IPS-20b (cell line): ENCODE measurements around the gene CISH.

Experiments
- H3K27ac ChIP-seq: one replicate; pipeline ENCODE4 v1.5.1; 2013; ENCODE audit warnings: low read length
- H3K27me3 ChIP-seq: 2 replicates; pipeline ENCODE4 v1.6.1; 2013; ENCODE audit warnings: mild to moderate bottlenecking, low read length, inconsistent platforms; ENCODE audit not compliant: insufficient read depth
- H3K36me3 ChIP-seq: 2 replicates; pipeline ENCODE4 v1.6.1; 2013; ENCODE audit warnings: low read depth, mild to moderate bottlenecking, inconsistent platforms, low read length, moderate library complexity; ENCODE audit not compliant: insufficient read depth
- H3K4me1 ChIP-seq: 2 replicates; pipeline ENCODE4 v1.6.1; 2013; ENCODE audit warnings: mild to moderate bottlenecking, control low read depth, inconsistent platforms, low read length, moderate library complexity; ENCODE audit not compliant: insufficient read depth
- H3K4me3 ChIP-seq: 2 replicates; pipeline ENCODE4 v1.5.1; 2013; ENCODE audit warnings: mild to moderate bottlenecking, low read length, inconsistent platforms
- H3K9ac ChIP-seq: 2 replicates; pipeline ENCODE4 v1.6.1; 2013; ENCODE audit warnings: low read depth, mild to moderate bottlenecking, inconsistent platforms, low read length, moderate library complexity
- H3K9me3 ChIP-seq: 2 replicates; pipeline ENCODE4 v1.6.1; 2013; ENCODE audit warnings: mild to moderate bottlenecking, low read depth, low read length, inconsistent platforms; ENCODE audit not compliant: insufficient read depth

CISH gene

DNA sequence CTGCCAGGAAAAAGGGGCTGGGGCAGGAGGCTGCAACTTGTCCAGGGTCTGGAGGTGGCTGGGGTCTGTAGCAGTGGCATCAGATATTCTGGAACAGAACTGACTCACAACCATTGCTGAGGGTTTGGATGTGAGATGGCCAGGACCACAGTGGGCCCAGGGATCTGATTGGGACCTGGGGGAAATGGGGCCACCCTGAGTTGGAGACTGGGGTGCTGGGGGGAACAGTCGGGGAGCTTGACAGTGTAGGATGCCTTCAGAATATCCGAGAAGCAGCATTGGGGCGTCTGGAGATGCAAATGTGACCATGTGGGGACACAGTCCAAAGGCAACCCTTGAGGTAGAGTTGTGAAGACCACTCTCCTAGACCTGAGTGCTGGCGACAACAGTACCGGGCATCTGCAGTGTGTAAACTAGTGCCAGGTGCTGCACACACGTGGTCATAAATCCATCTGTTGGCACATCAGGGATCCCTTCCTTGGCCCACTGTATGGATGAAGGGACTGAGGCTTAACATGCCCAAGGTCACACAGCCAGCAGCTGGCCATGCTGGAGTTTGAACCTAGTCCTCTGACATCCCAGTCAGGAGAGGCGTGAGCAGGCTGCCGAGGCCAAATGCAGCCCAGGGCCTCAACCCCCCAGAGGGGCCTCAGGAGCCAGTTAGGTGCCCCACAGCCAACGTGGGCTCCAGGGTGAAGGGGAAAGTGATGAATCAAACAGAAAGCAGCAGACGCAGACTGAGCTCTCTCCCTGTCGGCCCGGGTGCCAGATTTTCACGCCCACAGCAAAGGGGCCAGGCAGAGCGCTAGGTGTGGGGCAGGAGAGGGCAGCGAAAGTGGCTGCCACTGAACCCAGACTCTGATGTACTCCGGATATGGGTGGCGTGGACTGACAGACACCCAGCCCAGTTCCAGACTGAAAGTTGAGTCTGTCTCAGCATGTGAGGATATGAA lies 23.5 kb downstream of the CISH start:
- Histone ChIP-seq H3K36me3 (no peaks in the 10 kb centered on the region), H3K4me1 (peaks cover 3% of the 10 kb centered on the region; the same call in 1 of the 2 replicates)

DNA sequence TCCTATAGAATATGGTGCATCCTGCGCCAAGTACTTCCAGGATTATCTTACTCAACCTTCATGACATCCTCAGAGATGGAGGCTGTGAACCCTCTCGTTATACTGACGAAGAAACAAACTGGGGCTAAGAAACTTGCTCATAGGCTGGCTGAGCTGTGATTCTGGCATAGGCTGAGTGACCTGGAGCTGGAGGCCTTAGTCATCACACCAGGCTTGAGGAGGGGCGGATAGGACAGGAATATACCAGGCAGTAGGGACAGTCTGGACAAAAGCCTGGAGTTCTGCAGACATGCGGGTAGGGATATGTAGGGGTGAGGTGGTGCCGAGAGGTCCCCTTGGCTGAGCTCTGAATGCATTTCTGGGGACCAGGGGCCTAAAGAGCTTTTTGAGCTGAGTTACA lies 24.2 kb downstream of the CISH start:
- Histone ChIP-seq H3K4me3 (no peak overlapping the region), H3K27me3 (no peaks in the 10 kb centered on the region), H3K36me3 (no peaks in the 10 kb centered on the region), H3K9ac (no peak overlapping the region), H3K9me3 (no peaks in the 10 kb centered on the region), H3K4me1 (peaks cover 3% of the 10 kb centered on the region; the same call in 1 of the 2 replicates), H3K27ac (no peak overlapping the region)

More for the DNA sequence above, 23.5 kb downstream of the CISH start:
- no peak overlapping the region for H3K4me3 ChIP-seq
- H3K9me3 ChIP-seq = no peaks in the 10 kb centered on the region
- H3K27me3 ChIP-seq = no peaks in the 10 kb centered on the region
- H3K9ac ChIP-seq = no peak overlapping the region
- no peak overlapping the region for H3K27ac ChIP-seq

DNA sequence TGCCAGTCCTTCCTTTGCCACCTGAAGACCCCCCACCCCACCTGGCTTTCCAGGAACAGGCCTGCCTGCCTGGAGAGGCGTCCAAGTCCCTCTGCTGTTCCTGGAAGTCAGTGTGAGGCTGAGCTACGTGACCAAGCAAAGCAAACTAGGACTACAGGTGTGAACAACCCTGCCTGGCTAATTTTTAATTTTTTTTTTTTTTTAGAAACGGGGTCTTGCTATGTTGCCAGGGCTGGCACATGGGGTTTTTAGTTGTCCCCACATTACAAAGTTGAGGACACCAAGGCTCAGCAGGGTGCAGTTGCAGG lies 24.9 kb downstream of the CISH start:
- no peaks in the 10 kb centered on the region for H3K27me3 ChIP-seq
- H3K9me3 ChIP-seq = no peaks in the 10 kb centered on the region
- H3K27ac ChIP-seq = no peak overlapping the region
- peaks cover 2% of the 10 kb centered on the region; the same call in 1 of the 2 replicates for H3K36me3 ChIP-seq
- H3K4me1 ChIP-seq = peaks cover 3% of the 10 kb centered on the region; the same call in 1 of the 2 replicates
- no peak overlapping the region for H3K4me3 ChIP-seq
- no peak overlapping the region for H3K9ac ChIP-seq

DNA sequence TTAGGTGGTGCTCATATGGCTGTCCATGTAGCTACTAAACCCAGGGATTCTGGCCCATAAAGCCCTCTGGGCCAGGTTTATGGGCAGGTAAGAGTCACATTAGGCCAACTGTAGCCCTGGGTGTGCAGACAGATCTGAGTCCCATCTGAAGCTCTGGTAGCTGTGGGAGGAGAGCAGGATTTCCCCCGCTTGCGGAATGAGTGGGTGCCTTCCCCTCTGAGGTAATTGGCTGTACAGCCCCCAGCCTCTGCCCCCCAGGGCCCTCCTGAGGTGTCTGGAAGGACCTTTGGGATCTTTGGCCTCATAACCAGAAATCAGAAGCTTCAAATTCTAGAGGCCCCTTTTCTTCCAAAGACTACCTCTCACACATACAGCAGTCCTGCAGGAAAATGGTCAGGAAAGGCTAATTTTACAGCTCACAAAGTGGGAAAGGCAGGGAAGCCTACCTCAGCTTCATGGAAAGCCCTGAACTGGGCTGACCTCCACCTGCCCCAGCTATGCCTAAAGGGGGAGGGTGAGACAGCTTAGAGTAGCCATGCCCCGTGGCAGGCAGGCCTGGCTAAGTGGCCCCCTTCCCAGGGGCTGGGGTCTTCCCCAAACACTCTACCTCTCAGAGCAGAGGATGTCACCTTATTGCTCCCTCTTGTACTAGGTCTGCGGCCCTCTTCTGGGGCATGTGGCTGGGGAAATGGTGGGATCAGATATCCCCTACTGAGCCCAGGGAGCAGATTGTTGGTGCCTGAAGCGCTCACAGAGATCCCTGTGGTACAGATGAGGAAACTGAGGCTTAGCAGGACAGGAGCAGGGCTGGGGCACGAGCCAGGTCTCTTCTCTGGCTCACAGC lies 25.4 kb downstream of the CISH start:
- H3K4me1 ChIP-seq = peaks cover 3% of the 10 kb centered on the region; the same call in 1 of the 2 replicates
- peaks cover 6% of the 10 kb centered on the region; the same call in 1 of the 2 replicates for H3K36me3 ChIP-seq
- no peaks in the 10 kb centered on the region for H3K9me3 ChIP-seq
- H3K9ac ChIP-seq = no peak overlapping the region
- H3K4me3 ChIP-seq = no peak overlapping the region
- no peaks in the 10 kb centered on the region for H3K27me3 ChIP-seq
- no peak overlapping the region for H3K27ac ChIP-seq

DNA sequence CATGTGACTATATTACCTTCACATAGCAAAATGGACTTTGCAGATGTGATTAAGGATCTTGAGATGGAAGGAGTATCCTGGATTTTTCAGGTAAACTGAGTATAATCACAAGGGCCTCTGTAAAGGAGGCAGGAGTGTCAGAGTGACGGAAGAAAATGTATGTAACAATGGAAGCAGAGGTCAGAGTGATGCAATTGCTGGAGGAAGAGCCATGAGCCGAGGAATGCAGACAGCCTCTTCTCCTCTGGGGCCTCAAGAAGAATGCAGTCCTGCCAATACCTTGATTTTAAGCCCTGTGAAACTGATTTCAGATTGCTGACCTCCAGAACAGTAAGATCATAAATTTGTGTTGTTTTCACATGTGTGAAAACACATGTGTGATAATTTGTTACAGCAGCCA lies 27.2 kb downstream of the CISH start:
- H3K36me3 ChIP-seq = peaks cover 6% of the 10 kb centered on the region; the same call in 1 of the 2 replicates

DNA sequence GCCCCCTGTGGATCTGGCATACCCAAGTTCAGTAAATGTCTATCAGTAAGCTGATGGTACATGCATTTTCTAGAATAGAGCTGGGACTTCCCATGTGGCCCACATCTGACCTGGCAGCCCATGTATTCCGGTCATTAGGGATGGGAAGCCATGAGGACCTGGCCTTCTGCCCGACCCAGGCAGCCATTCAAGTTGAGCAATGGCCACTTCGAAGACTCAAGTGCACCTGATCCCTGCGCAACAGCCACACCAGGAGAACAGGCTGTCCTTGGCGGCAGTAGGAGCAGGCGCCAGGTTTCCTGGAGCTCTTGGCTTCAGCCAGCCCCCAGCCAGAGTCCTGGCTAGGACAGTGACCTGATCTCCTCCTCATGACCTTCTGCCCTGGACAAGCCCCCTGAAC lies 27.7 kb downstream of the CISH start:
- no peak overlapping the region for H3K9ac ChIP-seq
- H3K27ac ChIP-seq = no peak overlapping the region
- peaks cover 3% of the 10 kb centered on the region; the same call in 1 of the 2 replicates for H3K4me1 ChIP-seq
- no peak overlapping the region for H3K4me3 ChIP-seq
- H3K36me3 ChIP-seq = peaks cover 6% of the 10 kb centered on the region; the same call in 1 of the 2 replicates
- H3K9me3 ChIP-seq = no peaks in the 10 kb centered on the region
- H3K27me3 ChIP-seq = no peaks in the 10 kb centered on the region

More for the DNA sequence above, 27.2 kb downstream of the CISH start:
- Histone ChIP-seq H3K9me3 (no peaks in the 10 kb centered on the region), H3K9ac (no peak overlapping the region), H3K4me1 (peaks cover 3% of the 10 kb centered on the region; the same call in 1 of the 2 replicates), H3K4me3 (no peak overlapping the region), H3K27me3 (no peaks in the 10 kb centered on the region), H3K27ac (no peak overlapping the region)

DNA sequence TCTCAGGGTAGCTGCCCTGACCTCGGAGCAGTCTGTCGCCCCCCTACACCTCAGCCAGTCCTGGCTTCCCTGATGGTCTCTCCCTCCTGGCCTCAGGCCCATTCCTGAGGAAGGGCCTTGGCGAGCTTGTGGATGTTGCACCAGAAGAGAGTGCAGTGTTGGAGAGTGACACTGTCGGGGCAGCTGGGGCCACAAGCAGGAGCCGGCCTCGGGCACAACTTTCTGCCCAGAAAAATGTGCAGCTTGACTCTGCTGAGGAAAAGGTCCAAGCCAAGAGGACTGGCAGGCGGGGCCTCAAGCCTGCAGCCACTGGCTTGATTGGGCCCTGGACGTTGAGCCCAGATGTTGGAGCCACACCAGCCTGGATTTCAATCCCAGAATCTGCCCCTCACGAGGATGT lies 29.5 kb downstream of the CISH start:
- Histone ChIP-seq H3K4me1 (peaks cover 3% of the 10 kb centered on the region; the same call in 1 of the 2 replicates), H3K27me3 (no peaks in the 10 kb centered on the region), H3K27ac (no peak overlapping the region), H3K4me3 (no peak overlapping the region), H3K9ac (no peak overlapping the region), H3K9me3 (no peaks in the 10 kb centered on the region), H3K36me3 (peaks cover 6% of the 10 kb centered on the region; the same call in 1 of the 2 replicates)

DNA sequence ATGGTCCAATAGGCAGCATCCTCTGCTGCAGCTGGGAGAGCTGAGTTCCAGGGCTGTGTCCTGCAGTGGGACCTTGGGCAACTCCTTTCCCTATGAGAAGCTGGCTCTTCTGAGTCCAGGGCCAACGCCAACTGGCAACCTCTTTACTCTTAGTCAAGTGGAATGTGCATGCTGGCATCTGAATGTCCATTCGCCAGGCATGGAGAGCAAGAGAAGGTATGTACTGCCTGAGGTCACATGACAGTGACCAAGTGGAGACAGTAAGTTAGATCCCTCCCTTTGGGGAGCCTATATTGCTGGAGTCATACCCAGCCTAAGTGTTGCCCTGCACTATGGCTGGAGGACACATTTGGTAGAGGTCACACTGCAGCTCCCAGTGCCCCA lies 30.1 kb downstream of the CISH start:
- Histone ChIP-seq H3K27me3 (no peaks in the 10 kb centered on the region), H3K4me1 (peaks cover 3% of the 10 kb centered on the region; the same call in 1 of the 2 replicates), H3K4me3 (no peak overlapping the region), H3K27ac (no peak overlapping the region), H3K9ac (no peak overlapping the region), H3K9me3 (no peaks in the 10 kb centered on the region), H3K36me3 (peaks cover 6% of the 10 kb centered on the region; the same call in 1 of the 2 replicates)

DNA sequence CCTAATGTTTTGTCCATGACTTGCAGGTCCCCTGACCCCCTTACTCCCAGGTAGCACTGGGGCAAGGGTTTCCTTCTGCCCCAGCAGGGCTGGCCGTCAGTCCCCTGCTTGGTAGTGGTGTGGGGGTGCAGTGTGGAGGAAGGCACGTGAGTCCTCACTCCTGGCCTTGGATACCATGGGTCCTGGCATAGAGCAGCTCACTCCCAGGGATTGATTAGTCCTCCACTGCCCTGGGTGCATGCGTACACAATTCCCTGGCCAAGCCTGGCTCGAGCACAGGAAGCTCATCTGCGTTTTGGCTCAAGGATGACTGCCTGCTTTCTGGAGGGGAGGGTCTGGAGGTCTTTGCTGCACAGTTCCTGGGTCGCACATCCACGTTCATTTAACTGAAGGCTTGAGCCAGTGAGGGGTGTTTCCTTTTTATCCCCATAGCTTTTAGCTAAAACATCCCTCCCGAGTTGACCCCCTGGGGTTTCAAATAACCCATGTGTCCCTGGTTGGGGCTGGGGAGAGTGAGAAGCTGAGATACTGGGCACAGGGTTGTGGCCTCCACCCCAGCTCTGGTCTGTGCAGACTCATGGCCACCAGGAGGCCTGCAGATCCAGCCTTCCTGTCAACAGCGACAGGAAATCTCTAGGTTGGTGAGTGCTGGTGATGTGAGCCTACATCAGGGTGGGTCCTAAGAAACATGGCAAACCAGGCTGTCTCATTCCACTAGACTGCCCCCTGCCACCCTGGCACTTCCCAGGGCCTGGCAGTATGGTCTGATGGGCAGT lies 30.7 kb downstream of the CISH start:
- peaks cover 6% of the 10 kb centered on the region; the same call in 1 of the 2 replicates for H3K36me3 ChIP-seq
- no peaks in the 10 kb centered on the region for H3K9me3 ChIP-seq
- H3K9ac ChIP-seq = no peak overlapping the region
- H3K27ac ChIP-seq = no peak overlapping the region
- H3K4me1 ChIP-seq = peaks cover 3% of the 10 kb centered on the region; the same call in 1 of the 2 replicates
- H3K27me3 ChIP-seq = no peaks in the 10 kb centered on the region
- H3K4me3 ChIP-seq = no peak overlapping the region

DNA sequence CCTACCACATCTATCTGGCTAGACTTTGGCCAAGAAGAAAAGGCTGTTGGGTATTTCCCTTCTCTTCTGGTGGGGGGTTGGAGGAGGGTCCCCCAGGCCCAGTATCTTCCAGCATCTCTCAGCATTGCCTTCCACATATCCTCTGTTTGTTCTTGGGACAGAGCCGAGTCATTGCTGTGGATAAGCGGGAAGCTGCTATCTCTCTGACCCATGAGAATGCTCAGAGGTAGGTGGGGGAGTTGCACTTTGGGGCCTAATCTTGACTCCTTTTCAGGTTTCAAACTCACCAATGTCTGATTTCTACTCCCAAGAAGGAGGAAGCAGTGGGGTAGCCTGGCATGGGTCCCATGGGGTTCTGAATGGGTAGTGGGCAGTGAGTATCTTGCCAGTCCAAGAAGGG lies 34.2 kb downstream of the CISH start:
- Histone ChIP-seq H3K4me1 (no peaks in the 10 kb centered on the region), H3K36me3 (peaks cover 6% of the 10 kb centered on the region; the same call in 1 of the 2 replicates), H3K27ac (no peak overlapping the region), H3K27me3 (no peaks in the 10 kb centered on the region), H3K9ac (no peak overlapping the region), H3K4me3 (no peak overlapping the region), H3K9me3 (no peaks in the 10 kb centered on the region)

DNA sequence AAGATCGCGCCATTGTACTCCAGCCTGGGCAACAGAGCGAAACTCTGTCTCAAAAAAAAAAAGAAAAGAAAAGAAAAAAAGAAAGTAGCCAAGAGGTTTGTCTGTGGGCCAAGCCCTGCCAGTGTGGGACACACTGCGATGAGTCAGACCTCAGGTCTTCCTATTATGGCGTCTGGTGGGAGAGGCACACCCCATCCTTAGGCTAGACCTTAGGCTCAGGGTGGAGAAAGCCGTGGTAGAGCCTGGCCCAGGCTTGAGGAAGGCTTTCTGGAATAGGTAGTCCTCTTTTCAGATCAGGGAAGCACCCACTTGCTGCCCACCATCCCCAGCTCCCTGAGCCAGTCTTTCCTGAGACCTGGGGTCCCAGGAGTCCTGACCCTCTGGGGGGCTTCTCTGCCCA lies 36.2 kb downstream of the CISH start:
- Histone ChIP-seq H3K9ac (no peak overlapping the region), H3K27ac (no peak overlapping the region), H3K4me3 (no peak overlapping the region), H3K27me3 (no peaks in the 10 kb centered on the region), H3K4me1 (no peaks in the 10 kb centered on the region), H3K36me3 (no peaks in the 10 kb centered on the region), H3K9me3 (no peaks in the 10 kb centered on the region)
